ENCODE data around the gene MECR.

The MECR gene

GRCh38 chr1:29179641-29180184 is 51.0 kb downstream of the MECR start:
- Histone ChIP-seq H3K4me3 (ENCODE audit: low read depth, low read length) (peak overlapping the region; percentile 91), H3K27ac (peak overlapping the region; percentile 100), H3K36me3 (peaks cover 55% of the 10 kb centered on the region), H3K27me3 (ENCODE audit: insufficient read depth, low read depth, severe bottlenecking) (no peaks in the 10 kb centered on the region), H3K9me3 (ENCODE audit: severe bottlenecking) (no peaks in the 10 kb centered on the region)
- no peak for DNase-seq
- TF ChIP-seq CTCF (IDR thresholded peaks at IDR 0.05; ENCODE audit: low read depth, low read length): no peak

DNA sequence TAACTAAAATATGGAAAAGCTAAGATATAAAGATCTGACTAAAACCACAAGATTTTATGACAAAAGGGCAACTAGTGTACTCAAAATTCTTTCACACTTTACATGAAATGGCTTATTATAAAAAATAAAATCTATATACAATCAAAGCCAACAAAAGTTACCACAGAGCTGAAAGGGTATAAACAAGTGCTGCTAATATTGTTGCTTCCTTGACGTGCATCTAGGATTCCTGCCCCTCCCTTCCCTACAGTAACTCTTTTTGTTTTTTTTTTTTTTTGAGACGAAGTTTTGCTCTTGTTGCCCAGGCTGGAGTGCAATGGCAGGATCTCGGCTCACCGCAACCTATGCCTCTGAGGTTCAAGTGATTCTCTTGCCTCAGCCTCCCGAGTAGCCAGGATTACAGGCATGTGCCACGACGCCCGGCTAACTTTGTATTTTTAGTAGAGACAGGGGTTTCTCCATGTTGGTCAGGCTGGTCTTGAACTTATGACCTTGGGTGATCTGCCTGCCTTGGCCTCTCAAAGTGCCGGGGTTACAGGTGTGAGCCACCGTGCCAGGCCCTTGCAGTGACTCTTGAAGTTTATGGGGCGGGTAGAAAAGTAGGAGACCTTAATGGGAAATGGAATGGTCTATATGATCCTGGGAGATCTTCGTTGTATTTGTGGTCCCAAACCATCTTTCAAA is 53.6 kb downstream of the MECR start:
- TF ChIP-seq CTCF (IDR thresholded peaks at IDR 0.05; ENCODE audit: low read depth, low read length): no peak
- Histone ChIP-seq H3K4me3 (ENCODE audit: low read depth, low read length) (no peak overlapping the region), H3K9me3 (ENCODE audit: severe bottlenecking) (no peaks in the 10 kb centered on the region), H3K27ac (no peak overlapping the region), H3K27me3 (ENCODE audit: insufficient read depth, low read depth, severe bottlenecking) (no peaks in the 10 kb centered on the region), H3K36me3 (peaks cover 63% of the 10 kb centered on the region)
- DNase-seq: no peak

DNA sequence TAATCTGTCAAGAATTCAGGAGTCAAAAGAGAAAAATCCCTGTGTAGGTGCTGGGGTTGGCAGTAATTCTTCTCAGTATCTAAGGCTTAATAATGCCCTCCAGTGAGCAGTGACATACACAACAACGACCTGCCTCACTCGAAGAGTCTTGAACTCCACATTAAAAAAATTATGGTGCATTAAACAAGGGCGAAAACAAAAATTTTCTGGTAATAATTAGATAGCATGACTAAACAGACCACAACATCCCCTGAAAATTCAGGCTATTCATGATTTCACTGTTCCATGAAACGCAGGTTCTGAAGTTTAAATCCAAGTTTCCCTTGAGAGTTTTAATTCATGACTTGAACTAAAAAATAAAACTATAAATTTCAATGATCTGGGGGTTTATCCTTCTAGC is 54.2 kb downstream of the MECR start:
- Histone ChIP-seq H3K27ac (no peak overlapping the region), H3K27me3 (ENCODE audit: insufficient read depth, low read depth, severe bottlenecking) (no peaks in the 10 kb centered on the region), H3K9me3 (ENCODE audit: severe bottlenecking) (no peaks in the 10 kb centered on the region), H3K4me3 (ENCODE audit: low read depth, low read length) (no peak overlapping the region), H3K36me3 (peaks cover 65% of the 10 kb centered on the region)
- no peak for DNase-seq
- TF ChIP-seq CTCF (IDR thresholded peaks at IDR 0.05; ENCODE audit: low read depth, low read length): no peak

DNA sequence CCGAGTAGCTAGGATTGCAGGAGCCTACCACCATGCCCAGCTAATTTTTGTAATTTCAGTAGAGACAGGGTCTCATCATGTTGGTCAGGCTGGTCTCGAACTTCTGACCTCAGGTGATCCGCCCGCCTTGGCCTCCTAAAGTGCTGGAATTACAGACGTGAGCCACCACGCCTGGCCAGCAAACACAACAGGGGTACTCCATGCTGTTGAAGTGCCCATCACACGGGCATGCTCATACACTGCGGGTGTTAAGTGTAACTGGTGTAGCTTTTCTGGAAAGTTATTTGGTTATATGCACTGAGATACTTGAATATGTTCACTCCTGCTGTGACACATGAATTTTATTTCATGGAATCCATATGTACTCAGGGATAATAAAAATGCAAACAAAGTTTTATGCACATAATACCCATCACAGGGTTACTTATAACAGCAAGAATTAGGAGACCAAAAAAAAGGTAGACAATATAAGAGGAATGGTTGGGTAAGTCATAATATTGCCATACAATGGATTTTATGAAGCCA is 58.3 kb downstream of the MECR start:
- no peak for DNase-seq
- no peak for TF ChIP-seq CTCF (IDR thresholded peaks at IDR 0.05; ENCODE audit: low read depth, low read length)
- no peak overlapping the region for H3K4me3 ChIP-seq (ENCODE audit: low read depth, low read length)
- H3K9me3 ChIP-seq (ENCODE audit: severe bottlenecking): no peaks in the 10 kb centered on the region
- H3K27ac ChIP-seq: no peak overlapping the region
- peaks cover 55% of the 10 kb centered on the region for H3K36me3 ChIP-seq
- no peaks in the 10 kb centered on the region for H3K27me3 ChIP-seq (ENCODE audit: insufficient read depth, low read depth, severe bottlenecking)

DNA sequence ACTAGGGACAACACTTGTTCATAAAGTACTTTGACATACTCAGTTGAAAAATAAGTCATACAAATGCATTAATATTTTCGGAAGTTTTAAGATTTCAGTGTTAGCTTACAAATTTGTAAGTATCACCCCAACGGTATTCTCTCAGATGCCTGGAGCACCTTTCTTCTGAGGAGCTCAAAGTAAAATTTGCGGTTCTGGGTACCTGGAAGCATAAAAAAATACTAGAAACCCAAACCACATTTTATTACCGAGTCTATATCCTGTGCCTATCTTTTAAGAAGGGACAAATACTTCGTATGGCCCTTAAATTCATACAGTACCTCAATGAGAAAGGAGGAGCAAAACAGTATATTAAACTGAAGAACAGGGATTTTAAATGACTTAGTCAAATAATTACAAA is 59.2 kb downstream of the MECR start:
- no peak overlapping the region for H3K4me3 ChIP-seq (ENCODE audit: low read depth, low read length)
- TF ChIP-seq CTCF (IDR thresholded peaks at IDR 0.05; ENCODE audit: low read depth, low read length): no peak
- H3K36me3 ChIP-seq: peaks cover 55% of the 10 kb centered on the region
- no peak overlapping the region for H3K27ac ChIP-seq
- DNase-seq: no peak
- H3K9me3 ChIP-seq (ENCODE audit: severe bottlenecking): no peaks in the 10 kb centered on the region
- H3K27me3 ChIP-seq (ENCODE audit: insufficient read depth, low read depth, severe bottlenecking): no peaks in the 10 kb centered on the region

Measured in WERI-Rb-1 (cell line).